GM19395 (cell line): ENCODE measurements around the gene STK10.

Source experiments
- ATAC-seq: cut with Tn5 transposase; IDR thresholded peaks from one replicate; pipeline ENCODE4 v1.9.1; 2021; ENCODE audit warnings: mild to moderate bottlenecking, moderate library complexity; ENCODE audit not compliant: unreplicated experiment

STK10 gene

DNA sequence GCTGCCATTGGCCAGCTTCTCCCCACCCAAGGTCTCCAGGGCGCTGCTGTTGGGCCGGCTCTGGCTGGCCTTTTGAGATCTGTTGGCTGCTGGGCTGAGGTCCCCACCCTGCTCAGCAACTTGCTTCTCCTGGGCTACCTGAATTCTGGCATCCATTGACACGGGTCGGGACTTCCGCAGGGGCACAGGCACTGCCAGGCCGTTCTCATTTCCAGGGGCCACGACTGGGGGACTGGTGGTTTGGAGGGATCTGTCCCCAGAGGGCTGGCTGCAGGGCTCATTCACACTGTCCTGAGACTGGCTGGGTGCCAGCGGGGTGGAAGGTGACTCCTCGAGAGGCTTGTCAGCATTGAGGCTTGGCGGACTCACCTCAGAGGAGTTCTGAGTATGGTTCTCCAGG lies 94.5 kb downstream of the STK10 start:
- no peak for ATAC-seq

DNA sequence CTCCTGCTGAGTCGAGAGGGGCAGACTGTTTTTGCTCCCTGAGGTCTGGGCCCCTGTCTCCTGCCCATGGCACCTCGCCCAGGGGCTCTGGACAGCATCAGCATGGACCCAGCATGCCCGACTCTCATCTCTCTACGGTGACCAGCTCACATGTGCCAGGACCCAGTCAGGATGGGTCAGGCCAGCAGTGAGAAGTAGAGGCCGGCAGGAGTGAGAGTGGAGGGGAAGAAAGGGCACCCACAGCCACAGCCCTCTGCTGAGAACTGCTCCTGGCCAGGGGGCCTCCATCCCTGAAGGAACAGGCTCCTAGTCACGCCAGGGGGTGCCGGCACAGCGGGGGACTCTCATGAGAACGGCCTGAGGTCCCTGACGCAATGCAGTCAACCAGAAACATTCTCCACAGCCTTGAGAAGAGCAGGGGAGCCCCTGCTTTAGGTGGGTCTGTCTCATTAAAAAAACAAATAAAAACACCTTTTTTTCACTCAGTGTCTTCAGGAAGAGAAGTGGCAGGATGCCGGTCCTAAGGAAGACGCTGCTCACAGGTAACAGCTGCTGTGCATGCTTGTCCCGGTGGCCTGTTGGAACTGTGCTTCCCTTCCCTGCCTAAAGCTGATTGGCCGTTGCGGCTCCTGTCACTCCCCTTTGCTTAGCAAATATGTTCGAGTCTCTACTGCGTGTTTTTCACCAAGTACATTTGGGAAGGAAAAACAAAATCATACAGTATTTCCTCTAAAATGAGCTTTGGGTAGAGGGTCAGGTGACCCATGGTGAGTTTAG lies 95.9 kb downstream of the STK10 start:
- ATAC-seq, result no peak

DNA sequence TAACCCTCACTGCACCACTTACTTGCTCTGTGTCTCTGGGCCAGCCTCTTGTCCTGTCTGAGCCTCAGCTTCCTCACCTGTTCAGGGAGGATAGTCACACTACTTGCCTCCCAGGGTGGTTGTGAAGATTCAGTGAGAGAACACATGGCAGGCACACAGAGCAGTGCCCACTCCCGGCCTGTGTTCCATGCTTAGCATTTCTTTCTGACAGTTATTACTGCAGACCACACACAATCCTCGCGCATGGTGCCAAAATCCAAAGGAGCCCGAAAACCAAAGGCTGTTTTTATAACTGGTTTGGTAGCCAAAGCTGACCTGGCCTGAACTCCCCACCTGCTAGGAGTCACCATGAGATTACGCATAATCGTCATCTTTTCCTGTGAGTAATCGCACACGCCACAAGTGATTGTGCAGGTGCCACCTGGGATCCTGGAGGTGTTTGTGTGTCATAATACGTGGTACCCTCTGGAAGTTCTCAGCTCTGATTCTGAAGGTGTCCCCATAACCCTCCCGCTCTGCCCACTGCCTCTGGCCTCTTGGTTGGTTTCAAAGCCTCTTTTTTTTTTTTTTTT lies 97.0 kb downstream of the STK10 start:
- no peak for ATAC-seq

DNA sequence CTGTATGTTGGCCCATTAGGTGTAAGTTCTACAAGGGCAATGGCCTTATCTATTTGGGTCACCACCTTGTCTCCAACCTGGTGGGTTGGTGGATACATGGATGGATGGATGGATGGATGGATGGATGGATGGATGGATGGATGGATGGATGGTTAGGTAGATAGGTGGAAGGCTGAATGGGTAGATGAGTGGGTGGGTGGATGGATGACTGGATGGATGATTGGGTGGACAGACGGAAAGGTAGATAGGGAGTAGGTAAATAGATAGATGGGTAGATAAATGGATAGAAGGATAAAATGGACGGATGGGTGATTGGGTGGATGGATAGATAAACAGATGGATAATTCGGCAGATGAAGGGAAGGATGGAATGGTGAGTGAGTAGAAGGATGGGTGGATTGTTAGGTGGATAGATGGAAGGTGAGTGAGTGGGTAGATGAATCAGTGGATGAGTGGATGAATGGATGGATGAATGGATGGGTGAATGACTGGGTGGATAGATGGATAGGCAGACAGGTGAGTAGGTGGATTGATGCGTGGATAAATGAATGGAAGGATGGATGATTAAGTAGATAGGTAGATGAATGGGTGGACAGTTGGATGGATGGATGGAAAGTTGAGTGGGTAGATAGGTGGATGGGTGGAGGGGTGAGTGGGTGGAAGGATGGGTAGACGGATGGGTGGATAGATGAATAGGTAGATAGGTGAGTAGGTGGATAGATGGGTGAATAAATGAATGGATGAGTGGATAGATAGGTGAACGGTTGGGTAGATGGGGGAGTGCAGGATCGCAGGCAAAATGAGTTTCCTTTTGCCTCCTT lies 98.5 kb downstream of the STK10 start:
- ATAC-seq, result no peak

DNA sequence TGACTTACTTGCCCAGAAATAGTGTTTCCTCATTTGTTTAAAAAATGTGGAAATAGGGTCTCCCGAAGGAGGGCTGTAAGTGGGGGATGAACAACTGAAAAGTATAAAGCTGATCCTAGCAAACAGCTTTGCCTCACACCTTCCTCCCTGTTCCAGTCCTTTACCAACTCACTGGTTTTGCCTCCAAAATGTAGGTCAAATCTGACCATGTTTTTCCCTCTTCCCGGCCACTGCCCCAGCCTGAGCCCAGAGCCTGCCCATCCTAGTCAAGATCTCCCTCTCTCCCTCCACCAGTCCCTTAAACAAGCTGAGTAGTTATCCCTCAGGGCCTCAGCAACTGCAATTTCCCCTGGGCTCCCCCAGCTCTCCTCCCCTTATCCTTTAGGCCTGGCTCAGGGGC lies 99.2 kb downstream of the STK10 start:
- ATAC-seq, result no peak

DNA sequence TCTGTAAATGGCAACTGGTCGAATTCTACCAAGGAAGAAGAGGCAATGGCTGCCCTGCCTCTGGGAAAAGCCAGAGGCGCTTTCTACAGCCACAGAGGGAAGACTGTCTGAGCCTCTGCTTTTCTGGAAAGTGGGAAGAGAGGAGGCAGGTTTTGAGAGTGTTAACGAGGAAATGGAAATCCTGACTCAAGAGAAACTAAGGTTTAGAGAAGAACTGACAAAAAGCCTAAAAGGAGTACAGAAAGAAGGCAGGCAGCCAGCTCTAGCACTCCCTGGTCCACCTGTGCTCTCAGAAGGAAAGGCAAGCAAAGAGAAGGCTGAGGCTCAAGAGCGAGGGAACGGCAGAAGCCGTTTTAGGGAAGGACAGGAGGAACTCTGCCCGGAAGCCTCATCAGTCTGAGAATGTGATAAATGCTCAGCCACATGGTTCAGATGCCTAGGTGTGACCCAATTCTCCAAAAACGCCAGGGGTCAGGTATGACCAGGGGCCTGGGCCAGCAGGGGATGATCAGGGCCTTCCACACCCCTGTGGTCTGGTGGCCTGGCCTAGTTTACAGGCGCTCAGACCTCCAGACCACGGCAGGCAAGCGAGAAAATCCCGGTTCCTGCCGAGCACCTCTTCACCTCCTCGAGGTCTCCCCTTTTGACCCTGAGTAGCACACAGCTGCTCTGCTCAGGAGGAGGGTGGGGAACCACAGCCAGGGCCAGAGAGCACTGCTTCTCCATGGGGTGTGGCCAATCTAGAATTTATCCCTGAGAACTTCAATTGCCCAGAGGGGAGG lies 101.6 kb downstream of the STK10 start:
- ATAC-seq, result no peak

DNA sequence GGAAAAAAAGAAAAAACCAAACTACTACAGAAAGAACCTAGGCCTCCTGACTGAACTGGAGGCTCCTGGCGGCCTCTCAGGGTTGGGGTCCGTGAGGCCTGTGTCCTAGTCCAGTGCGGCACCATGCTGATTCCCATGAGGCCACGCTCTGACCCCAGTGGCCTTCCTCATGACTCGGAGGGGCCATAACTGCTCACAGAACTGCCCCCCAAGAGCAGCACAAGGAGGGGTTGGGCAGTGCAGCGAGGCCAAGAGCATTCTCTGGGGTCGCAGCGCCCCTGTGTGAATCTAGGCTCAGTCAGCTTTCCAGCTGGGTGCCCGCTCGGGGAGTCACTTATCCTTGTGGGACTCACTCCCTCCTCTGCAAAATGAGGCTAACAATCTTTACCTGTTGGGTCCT lies 102.3 kb downstream of the STK10 start:
- no peak for ATAC-seq

DNA sequence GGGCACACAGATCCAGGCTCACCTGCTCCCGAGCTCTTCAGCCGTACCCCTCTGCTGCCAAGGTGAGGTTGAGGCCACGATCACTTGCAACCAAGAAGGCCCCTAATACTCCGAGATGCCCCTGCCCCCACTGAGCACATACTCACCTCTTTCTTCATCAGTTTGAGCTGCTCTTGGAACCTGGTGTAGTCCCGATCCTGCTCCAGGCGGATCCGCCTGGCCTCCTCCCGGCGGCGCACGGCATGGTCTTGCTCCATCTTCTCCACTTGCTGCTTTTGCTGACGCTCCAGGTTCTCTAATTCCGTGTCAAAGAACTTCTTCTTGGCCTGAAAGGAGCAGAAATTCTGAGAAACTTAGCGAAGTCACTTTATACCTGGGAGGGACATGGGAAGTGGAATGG lies 105.8 kb downstream of the STK10 start:
- ATAC-seq, result no peak

DNA sequence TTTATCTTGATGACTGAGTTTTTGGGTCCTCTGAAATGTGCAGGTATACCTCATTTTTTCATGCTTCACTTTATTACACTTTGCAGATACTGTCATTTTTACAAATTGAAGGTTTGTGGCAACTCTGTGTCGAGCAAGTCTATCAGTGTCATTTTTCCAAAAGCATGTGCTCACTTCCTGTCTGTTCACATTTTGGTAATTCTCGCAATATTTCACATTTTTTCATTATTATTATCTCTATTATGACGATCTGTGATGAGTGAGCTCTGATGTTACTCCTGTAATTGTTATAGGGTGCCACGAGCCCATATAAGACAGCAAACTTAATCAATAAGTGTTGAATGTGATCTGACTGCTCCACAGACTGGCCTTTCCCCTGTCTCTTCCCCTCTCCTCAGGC lies 108.1 kb downstream of the STK10 start:
- no peak for ATAC-seq

DNA sequence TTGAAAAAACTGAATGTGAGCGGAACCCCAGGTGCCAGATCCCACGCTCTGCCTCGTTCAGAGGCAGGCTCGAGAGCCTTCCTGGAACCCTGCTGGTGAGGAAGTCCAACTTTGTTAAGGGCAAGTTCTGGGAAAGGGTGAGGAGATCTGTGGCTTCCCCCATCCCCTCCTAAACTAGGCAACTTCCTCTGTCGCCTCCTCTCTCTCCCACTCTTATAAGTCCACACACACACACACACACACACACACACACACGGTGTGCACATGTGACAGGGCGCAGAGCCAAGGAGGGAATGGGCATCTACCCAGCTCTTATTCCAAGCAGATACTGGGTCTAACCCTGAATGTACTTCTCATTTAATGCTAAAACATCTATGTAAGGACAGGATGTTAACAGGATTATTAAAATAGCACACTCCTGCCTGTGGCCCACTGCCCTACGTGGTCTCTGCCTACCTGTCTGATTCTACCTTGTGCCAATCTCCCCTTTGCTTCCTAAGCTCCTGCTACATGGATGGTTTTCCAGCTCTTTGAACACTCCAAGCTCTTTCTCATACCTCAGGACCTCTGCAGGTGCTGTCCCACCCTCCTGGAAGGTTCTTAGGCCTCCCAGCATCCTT lies 109.2 kb downstream of the STK10 start:
- ATAC-seq, result no peak

DNA sequence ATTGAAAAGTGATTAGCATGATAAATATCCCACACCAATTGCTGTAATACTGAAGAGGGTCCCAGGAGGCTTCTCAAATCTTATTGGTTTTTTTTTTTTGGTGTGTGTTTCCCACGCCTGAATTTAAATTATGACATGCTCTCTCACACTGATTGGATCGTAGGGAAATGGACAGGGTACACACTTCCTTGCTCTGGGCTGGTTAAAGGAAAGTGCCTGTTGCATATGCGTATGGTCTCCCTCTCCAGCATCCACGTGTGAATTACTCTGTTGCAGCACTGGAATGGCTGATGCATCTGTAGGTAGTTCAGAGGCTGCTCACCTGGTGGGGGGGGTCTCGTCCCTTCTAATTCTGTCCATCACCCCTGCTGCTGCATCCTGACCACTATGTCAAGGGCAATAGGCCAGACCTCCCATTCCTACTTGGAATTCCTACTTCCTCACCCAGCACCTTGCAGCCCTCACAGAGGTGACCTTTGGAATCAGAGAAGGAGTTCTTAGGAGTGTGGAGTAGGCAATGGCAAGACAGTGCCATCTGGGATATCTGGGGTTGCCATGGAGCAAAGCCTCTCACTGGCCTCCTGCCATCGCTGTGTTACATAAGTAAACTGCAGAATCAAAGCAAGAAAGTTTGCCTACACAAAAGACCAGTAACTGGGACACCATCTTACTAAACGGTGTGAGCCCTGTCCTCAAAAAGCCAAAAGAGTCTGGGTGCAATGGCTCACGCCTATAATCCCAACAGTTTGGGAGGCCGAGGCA lies 110.2 kb downstream of the STK10 start:
- ATAC-seq, result no peak

DNA sequence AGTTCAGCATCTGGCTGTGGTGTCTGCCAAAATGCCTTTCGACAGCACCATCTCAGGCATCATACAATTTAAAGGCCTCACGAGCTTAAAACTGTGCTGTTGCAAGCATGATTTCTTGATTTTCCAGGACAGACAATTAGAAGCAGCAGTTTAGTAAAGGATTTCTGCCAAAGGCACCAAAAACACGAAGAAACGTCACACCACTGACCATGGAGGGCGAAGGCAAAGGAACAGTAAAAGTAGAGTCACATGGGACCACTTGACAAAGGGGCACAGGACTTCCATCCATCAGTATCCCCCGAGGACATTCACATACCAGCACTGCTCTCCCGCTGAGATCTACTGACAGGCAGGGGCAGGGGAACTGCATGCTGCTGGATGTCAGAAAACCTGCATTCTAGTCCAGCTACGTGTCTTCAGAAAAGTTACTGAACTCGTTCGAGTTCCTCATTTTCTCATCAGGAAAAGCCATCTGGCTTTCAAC lies 111.2 kb downstream of the STK10 start:
- no peak for ATAC-seq

DNA sequence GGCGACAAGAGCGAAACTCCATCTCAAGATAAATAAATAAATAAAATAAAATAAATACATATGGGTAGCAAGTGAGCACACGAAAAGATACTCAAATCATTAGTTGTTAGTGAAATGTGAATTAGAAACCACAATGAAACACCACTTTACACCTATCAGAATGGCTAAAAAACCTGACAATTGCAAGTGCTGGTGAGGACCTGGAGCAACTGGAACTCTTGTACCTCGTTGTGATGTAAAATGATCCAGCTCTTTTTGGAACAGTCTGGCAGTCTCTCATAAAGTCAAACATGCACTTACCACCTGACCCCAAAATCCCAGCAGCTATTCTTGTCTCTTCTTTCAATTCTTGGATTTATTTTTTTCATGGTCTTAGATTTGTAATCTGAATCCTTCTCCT lies 112.4 kb downstream of the STK10 start:
- no peak for ATAC-seq

DNA sequence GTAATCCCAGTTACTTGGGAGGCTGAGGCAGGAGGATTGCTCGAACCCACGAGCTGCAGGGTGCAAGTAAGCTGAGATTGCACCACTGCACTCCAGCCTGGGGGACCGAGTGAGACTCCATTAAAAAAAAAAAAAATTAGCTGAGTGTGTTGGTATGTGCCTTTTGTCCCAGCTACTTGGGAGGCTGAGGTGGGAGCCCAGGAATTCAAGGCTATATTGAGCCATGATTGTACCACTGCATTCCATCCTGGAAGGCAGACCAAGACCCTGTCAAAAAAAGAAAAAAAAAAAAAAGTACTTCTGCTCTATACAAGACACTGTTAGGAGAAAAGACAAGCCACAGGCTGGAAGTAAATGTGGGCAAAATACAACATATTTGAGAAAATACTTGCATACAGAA lies 113.1 kb downstream of the STK10 start:
- no peak for ATAC-seq

DNA sequence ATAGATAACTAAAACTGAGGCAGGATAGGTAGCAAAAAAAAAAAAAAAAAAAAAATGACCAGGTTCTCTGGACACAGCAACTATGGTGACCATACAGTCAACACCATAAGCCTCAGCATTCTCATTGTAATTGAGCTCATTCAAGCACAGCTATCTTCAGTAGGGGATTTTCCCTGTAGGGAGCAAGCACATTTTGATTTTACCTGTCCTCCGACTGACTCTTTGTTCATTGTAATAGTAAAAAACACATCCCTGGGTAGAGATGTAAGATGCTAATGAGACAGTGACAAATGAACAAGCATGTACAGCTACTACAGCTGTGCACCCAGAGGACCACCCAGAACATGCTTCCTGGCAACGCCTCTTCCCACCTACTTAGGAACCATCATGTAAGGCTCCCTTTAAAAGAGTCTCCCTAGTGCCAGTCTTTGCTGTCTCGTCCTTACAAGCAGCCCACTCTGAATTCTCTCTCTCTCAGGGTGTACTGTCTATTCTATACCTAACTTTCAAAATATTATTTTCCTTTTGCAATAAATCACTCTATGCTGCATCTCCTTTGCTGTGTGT lies 116.6 kb downstream of the STK10 start:
- ATAC-seq, result no peak

DNA sequence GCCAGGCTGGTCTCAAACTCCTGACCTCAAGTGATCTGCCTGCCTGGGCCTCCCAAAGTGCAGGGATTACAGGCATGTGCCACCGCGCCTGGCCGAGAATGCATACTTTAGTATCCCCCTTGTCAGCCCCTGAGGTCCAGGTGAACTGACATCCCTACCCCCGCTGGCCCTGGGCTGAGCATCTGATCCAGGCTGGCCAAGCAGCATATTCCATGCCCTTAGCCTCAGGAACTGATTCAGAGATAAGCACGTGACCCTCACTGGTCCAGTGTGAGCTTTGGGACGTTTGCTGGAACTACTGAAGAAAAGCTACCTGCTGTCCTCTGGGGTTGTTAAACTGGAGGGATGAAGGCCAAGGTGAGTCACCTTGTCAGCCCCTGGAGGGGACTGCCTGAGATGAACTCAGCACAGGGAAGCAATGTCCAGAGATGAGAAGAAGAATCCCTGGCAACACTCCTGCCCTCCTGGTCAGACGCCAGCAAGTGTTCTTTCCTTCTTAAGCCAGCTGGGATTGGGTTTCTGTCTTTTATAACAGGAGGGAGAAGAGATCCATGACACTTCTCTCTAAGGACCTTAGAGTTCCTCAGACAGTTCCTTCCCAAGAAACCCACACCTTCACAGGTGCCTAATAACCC lies 122.5 kb downstream of the STK10 start:
- no peak for ATAC-seq

DNA sequence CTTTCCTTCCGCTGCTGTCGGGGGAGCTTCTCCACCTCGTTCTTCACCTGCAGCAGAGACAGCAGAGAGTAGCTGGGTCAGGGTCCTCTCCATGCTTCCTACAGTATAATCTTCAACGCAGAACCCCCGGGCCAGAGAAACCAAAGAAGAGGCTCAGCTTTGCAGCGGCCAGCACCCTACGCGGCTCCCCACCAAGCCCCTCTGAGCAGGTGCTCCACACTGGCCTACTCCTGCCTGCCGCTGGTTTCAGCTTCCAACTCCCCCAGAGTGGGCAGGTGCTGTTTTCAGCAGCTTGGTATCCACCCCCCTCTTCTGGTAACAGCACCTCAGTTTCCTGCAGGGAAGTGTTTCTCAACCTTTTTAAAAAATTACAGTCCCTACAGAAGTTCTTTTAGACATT lies 123.3 kb downstream of the STK10 start:
- no peak for ATAC-seq

DNA sequence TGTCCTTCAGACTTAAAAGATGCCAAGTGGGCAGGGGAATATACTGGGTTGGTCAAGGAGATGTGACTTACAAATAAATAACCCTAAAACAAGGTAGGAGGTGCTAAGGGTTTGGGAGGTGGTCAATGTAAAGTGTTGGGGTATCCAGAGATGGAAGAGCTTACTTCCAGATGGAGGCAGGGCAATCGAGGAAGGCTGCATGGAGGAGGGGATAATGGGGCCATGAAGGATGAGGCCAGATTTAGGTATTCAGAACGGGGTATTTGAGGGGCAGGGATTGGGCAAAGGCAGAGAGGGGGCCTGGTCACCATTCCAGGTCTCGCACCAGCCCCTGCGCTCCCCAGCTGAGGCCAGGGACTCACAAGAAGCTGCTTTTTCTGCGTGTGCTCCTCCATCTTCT lies 123.7 kb downstream of the STK10 start:
- ATAC-seq, result no peak
